ENCODE measurements around the gene ZNF512.

The ZNF512 gene

GRCh38 chr2:27651056-27651455 lies 68.2 kb downstream of the ZNF512 start:
- no peak for DNase-seq
- Histone ChIP-seq H3K27ac (ENCODE audit: insufficient read depth, low read length, poor library complexity, severe bottlenecking) (no peak overlapping the region), H3K4me1 (ENCODE audit: control insufficient read depth, insufficient read depth, low read length, poor library complexity, severe bottlenecking) (no peaks in the 10 kb centered on the region), H3K36me3 (ENCODE audit: control insufficient read depth, insufficient read depth, low read length) (peaks cover 68% of the 10 kb centered on the region), H3K9me3 (ENCODE audit: control insufficient read depth, low read length) (no peaks in the 10 kb centered on the region), H3K27me3 (replicated peaks; ENCODE audit: control insufficient read depth, insufficient read depth, low read length, poor library complexity, severe bottlenecking) (no peaks in the 10 kb centered on the region), H3K4me3 (ENCODE audit: insufficient read depth, low read depth, low read length, poor library complexity, severe bottlenecking) (no peak overlapping the region)

DNA sequence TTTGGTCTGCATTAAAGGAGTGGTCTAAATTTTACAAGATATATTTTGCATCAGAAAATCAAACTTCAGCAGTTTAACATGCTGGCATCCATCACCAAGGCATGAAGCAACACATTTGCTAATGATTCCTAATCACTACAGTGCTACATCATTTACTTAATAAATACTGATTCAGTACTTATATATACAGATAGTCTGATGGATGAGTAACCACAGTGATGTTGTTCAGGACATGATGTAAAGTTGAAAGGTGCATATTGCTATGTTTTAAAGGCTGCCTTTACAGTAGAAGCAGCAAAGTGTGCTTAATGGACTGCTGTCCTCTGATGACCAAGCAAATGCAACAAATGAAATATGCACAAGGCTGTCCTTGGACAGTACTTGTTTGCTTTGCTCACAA lies 69.5 kb downstream of the ZNF512 start:
- DNase-seq = no peak
- H3K27me3 ChIP-seq (replicated peaks; ENCODE audit: control insufficient read depth, insufficient read depth, low read length, poor library complexity, severe bottlenecking) = no peaks in the 10 kb centered on the region
- H3K27ac ChIP-seq (ENCODE audit: insufficient read depth, low read length, poor library complexity, severe bottlenecking) = no peak overlapping the region
- no peaks in the 10 kb centered on the region for H3K9me3 ChIP-seq (ENCODE audit: control insufficient read depth, low read length)
- peaks cover 78% of the 10 kb centered on the region for H3K36me3 ChIP-seq (ENCODE audit: control insufficient read depth, insufficient read depth, low read length)
- H3K4me3 ChIP-seq (ENCODE audit: insufficient read depth, low read depth, low read length, poor library complexity, severe bottlenecking) = no peak overlapping the region
- H3K4me1 ChIP-seq (ENCODE audit: control insufficient read depth, insufficient read depth, low read length, poor library complexity, severe bottlenecking) = no peaks in the 10 kb centered on the region

GRCh38 chr2:27652790-27653189 lies 69.9 kb downstream of the ZNF512 start:
- H3K9me3 ChIP-seq (ENCODE audit: control insufficient read depth, low read length) = no peaks in the 10 kb centered on the region
- H3K27me3 ChIP-seq (replicated peaks; ENCODE audit: control insufficient read depth, insufficient read depth, low read length, poor library complexity, severe bottlenecking) = no peaks in the 10 kb centered on the region
- DNase-seq = no peak
- no peaks in the 10 kb centered on the region for H3K4me1 ChIP-seq (ENCODE audit: control insufficient read depth, insufficient read depth, low read length, poor library complexity, severe bottlenecking)
- peaks cover 78% of the 10 kb centered on the region for H3K36me3 ChIP-seq (ENCODE audit: control insufficient read depth, insufficient read depth, low read length)
- H3K27ac ChIP-seq (ENCODE audit: insufficient read depth, low read length, poor library complexity, severe bottlenecking) = no peak overlapping the region
- H3K4me3 ChIP-seq (ENCODE audit: insufficient read depth, low read depth, low read length, poor library complexity, severe bottlenecking) = no peak overlapping the region

DNA sequence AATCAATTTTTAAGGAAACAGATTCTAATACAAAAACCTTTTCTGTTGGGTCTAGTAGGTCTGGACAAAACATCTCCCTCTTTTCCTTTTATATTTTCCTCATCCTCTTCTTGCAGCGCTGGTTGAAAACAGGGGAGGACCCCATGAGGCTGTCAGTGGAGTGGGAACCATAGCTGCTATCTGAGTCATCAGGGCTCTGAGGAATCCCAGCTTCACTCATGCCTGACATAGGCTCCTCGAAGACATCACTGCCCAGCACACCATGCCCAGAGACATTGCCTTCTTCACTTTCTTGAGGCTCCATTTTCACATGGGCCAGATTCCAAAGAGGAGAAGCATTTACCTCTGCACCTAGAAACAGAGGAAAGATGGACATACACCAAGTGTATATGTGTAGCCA lies 70.6 kb downstream of the ZNF512 start:
- no peak for DNase-seq
- Histone ChIP-seq H3K27me3 (replicated peaks; ENCODE audit: control insufficient read depth, insufficient read depth, low read length, poor library complexity, severe bottlenecking) (no peaks in the 10 kb centered on the region), H3K36me3 (ENCODE audit: control insufficient read depth, insufficient read depth, low read length) (peaks cover 78% of the 10 kb centered on the region)

DNA sequence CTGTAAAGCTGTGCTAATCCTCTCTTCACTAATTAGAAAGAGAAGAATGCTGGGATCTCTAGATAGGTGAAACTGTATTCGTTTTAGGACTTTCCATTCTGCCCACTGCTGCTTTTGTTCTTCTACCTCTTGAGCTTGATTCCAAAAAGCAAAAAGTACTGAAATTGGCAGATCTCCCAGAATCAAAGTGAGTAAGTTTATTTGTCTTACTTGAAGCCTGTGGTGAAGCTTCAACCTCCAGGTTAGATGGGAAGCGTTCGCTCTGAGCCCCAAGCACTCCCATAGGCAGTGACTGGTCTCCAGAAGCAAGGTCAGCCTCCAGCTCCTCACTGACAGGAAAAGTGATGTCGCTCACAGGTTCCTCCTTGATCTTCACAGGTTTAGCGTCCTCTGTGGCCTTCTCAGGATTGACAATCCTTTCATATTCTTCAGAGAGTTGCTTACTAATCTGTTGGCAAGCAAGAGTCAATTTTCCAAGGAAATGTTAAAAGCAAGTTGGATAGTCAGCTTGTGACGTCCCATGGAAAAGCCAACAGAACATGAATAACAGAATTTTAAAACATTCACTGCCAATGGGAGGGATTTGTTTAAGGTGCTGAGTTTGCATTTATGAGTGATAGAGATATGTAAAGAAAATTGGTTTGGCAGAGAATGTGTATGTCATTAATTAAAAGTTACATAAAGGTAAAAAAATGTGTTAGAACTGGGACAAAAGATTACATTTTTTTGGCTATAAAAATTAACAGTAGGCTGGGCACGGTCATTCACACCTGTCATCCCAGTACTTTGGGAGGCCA lies 72.5 kb downstream of the ZNF512 start:
- DNase-seq = no peak
- Histone ChIP-seq H3K36me3 (ENCODE audit: control insufficient read depth, insufficient read depth, low read length) (peaks cover 71% of the 10 kb centered on the region), H3K9me3 (ENCODE audit: control insufficient read depth, low read length) (no peaks in the 10 kb centered on the region), H3K27ac (ENCODE audit: insufficient read depth, low read length, poor library complexity, severe bottlenecking) (no peak overlapping the region), H3K27me3 (replicated peaks; ENCODE audit: control insufficient read depth, insufficient read depth, low read length, poor library complexity, severe bottlenecking) (no peaks in the 10 kb centered on the region), H3K4me1 (ENCODE audit: control insufficient read depth, insufficient read depth, low read length, poor library complexity, severe bottlenecking) (no peaks in the 10 kb centered on the region), H3K4me3 (ENCODE audit: insufficient read depth, low read depth, low read length, poor library complexity, severe bottlenecking) (no peak overlapping the region)

More for the DNA sequence above, 70.6 kb downstream of the ZNF512 start:
- Histone ChIP-seq H3K4me1 (ENCODE audit: control insufficient read depth, insufficient read depth, low read length, poor library complexity, severe bottlenecking) (no peaks in the 10 kb centered on the region), H3K9me3 (ENCODE audit: control insufficient read depth, low read length) (no peaks in the 10 kb centered on the region), H3K27ac (ENCODE audit: insufficient read depth, low read length, poor library complexity, severe bottlenecking) (no peak overlapping the region), H3K4me3 (ENCODE audit: insufficient read depth, low read depth, low read length, poor library complexity, severe bottlenecking) (no peak overlapping the region)

DNA sequence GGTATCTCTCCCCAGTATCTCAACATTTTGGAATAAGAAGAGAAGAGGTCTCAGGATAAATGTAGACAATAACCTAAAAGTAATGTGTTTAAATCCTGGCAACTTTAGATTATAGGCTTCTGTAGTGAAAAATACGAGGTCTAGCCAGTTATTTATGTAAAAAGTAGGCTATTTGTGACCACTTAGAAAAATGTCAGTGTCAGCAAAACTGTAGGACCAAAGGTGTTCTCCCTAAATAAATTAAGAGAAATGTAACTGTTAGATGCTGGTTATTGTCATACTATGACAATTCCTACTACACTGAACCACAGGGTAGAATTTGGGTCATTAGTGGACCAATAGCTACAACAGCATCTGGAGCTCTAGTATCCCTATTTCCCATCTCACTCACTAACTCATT lies 78.5 kb downstream of the ZNF512 start:
- Histone ChIP-seq H3K27ac (ENCODE audit: insufficient read depth, low read length, poor library complexity, severe bottlenecking) (no peak overlapping the region), H3K9me3 (ENCODE audit: control insufficient read depth, low read length) (no peaks in the 10 kb centered on the region), H3K36me3 (ENCODE audit: control insufficient read depth, insufficient read depth, low read length) (peaks cover 41% of the 10 kb centered on the region), H3K4me3 (ENCODE audit: insufficient read depth, low read depth, low read length, poor library complexity, severe bottlenecking) (no peak overlapping the region), H3K27me3 (replicated peaks; ENCODE audit: control insufficient read depth, insufficient read depth, low read length, poor library complexity, severe bottlenecking) (no peaks in the 10 kb centered on the region), H3K4me1 (ENCODE audit: control insufficient read depth, insufficient read depth, low read length, poor library complexity, severe bottlenecking) (peaks cover 19% of the 10 kb centered on the region)
- no peak for DNase-seq

GRCh38 chr2:27663285-27664153 lies 80.7 kb downstream of the ZNF512 start, which contains the start of the genes SLC4A1AP and SUPT7L:
SLC4A1AP (plus strand) TSS chr2:27663889; CDS start chr2:27663915, 26 bp downstream.
SUPT7L (minus strand) TSS chr2:27663614; CDS start chr2:27662192, 1,422 bp downstream.
- Histone ChIP-seq H3K27ac (ENCODE audit: insufficient read depth, low read length, poor library complexity, severe bottlenecking) (peak within 1 kb of the TSS; percentile 96), H3K36me3 (ENCODE audit: control insufficient read depth, insufficient read depth, low read length) (peaks cover 32% of the 10 kb centered on the region), H3K9me3 (ENCODE audit: control insufficient read depth, low read length) (no peaks in the 10 kb centered on the region), H3K27me3 (replicated peaks; ENCODE audit: control insufficient read depth, insufficient read depth, low read length, poor library complexity, severe bottlenecking) (no peaks in the 10 kb centered on the region), H3K4me1 (ENCODE audit: control insufficient read depth, insufficient read depth, low read length, poor library complexity, severe bottlenecking) (peaks cover 19% of the 10 kb centered on the region), H3K4me3 (ENCODE audit: insufficient read depth, low read depth, low read length, poor library complexity, severe bottlenecking) (peak within 1 kb of the TSS; percentile 88)
- peak; percentile 48 to 67 (median 65) for DNase-seq

DNA sequence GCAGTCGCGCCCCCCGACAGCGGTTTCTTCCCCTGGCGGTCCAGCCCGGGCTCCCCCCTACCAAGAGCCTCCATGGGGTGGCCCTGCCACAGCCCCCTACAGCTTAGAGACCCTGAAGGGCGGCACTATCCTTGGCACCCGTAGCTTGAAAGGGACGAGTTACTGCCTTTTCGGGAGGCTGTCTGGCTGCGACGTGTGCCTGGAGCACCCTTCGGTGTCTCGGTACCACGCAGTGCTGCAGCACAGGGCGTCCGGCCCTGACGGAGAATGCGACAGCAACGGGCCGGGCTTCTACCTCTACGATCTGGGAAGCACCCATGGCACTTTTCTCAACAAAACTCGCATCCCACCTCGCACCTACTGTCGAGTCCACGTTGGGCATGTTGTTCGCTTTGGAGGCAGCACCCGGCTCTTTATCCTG lies 81.3 kb downstream of the ZNF512 start:
- H3K27me3 ChIP-seq (replicated peaks; ENCODE audit: control insufficient read depth, insufficient read depth, low read length, poor library complexity, severe bottlenecking) = no peaks in the 10 kb centered on the region
- H3K9me3 ChIP-seq (ENCODE audit: control insufficient read depth, low read length) = no peaks in the 10 kb centered on the region
- peak overlapping the region; percentile 96 for H3K27ac ChIP-seq (ENCODE audit: insufficient read depth, low read length, poor library complexity, severe bottlenecking)
- peaks cover 19% of the 10 kb centered on the region for H3K4me1 ChIP-seq (ENCODE audit: control insufficient read depth, insufficient read depth, low read length, poor library complexity, severe bottlenecking)
- DNase-seq = no peak
- H3K4me3 ChIP-seq (ENCODE audit: insufficient read depth, low read depth, low read length, poor library complexity, severe bottlenecking) = peak overlapping the region; percentile 88
- peaks cover 39% of the 10 kb centered on the region for H3K36me3 ChIP-seq (ENCODE audit: control insufficient read depth, insufficient read depth, low read length)

- Histone ChIP-seq H3K9me3 (ENCODE audit: control insufficient read depth, low read length) (no peaks in the 10 kb centered on the region), H3K27me3 (replicated peaks; ENCODE audit: control insufficient read depth, insufficient read depth, low read length, poor library complexity, severe bottlenecking) (no peaks in the 10 kb centered on the region), H3K36me3 (ENCODE audit: control insufficient read depth, insufficient read depth, low read length) (peaks cover 37% of the 10 kb centered on the region), H3K4me1 (ENCODE audit: control insufficient read depth, insufficient read depth, low read length, poor library complexity, severe bottlenecking) (peaks cover 19% of the 10 kb centered on the region), H3K4me3 (ENCODE audit: insufficient read depth, low read depth, low read length, poor library complexity, severe bottlenecking) (peak overlapping the region; percentile 88), H3K27ac (ENCODE audit: insufficient read depth, low read length, poor library complexity, severe bottlenecking) (peak overlapping the region; percentile 96)
- no peak for DNase-seq
Measured at GRCh38 chr2:27664622-27665363, 82.0 kb downstream of the ZNF512 start.
